Ishikawa (cell line): ENCODE data around the gene CHRM5.

Experiments used
- CEBPB ChIP-seq: IDR thresholded peaks from 2 replicates; pipeline ENCODE4 v1.6.1; 2012
- CREB1 ChIP-seq: IDR thresholded peaks from 2 replicates; pipeline ENCODE4 v1.6.1; 2012; ENCODE audit warnings: low read depth
- EGR1 ChIP-seq: IDR thresholded peaks from 2 replicates; pipeline ENCODE4 v1.6.1; 2012
- EP300 ChIP-seq: IDR thresholded peaks from 2 replicates; pipeline ENCODE4 v1.6.1; 2012; ENCODE audit warnings: borderline replicate concordance
- FOXM1 ChIP-seq: IDR thresholded peaks from 2 replicates; pipeline ENCODE4 v1.6.1; 2012; ENCODE audit warnings: low read depth, borderline replicate concordance
- NFIC ChIP-seq: IDR thresholded peaks from 2 replicates; pipeline ENCODE4 v1.6.1; 2012
- RAD21 ChIP-seq: IDR thresholded peaks from 2 replicates; pipeline ENCODE4 v1.6.1; 2012; ENCODE audit warnings: low read depth
- REST ChIP-seq: IDR thresholded peaks from 2 replicates; pipeline ENCODE4 v1.6.1; 2012; ENCODE audit warnings: low read depth, mild to moderate bottlenecking
- TAF1 ChIP-seq: IDR thresholded peaks from 2 replicates; pipeline ENCODE4 v1.6.1; 2012; ENCODE audit warnings: low read depth, mild to moderate bottlenecking
- TCF12 ChIP-seq: IDR thresholded peaks from 2 replicates; pipeline ENCODE4 v1.6.1; 2012; ENCODE audit warnings: low read depth
- TEAD4 ChIP-seq: IDR thresholded peaks from 2 replicates; pipeline ENCODE4 v1.6.1; 2012
- YY1 ChIP-seq: IDR thresholded peaks from 2 replicates; pipeline ENCODE4 v1.6.1; 2012; ENCODE audit warnings: low read depth
- ZBTB7A ChIP-seq: IDR thresholded peaks from 2 replicates; pipeline ENCODE4 v1.6.1; 2012; ENCODE audit warnings: low read depth
- TF ChIP-seq, protein P1 (sequence below): IDR thresholded peaks from 2 replicates; pipeline ENCODE4 v1.6.1; 2012
- TF ChIP-seq, protein P2 (sequence below): IDR thresholded peaks from 2 replicates; pipeline ENCODE4 v1.6.1; 2012

CHRM5 gene

GRCh38 chr15:33980159-33980558 lies 11.9 kb downstream of the CHRM5 start:
- TF ChIP-seq YY1 = no peak
- no peak for TF ChIP-seq EP300
- TF ChIP-seq RAD21 = no peak
- TF ChIP-seq, protein P1, sequence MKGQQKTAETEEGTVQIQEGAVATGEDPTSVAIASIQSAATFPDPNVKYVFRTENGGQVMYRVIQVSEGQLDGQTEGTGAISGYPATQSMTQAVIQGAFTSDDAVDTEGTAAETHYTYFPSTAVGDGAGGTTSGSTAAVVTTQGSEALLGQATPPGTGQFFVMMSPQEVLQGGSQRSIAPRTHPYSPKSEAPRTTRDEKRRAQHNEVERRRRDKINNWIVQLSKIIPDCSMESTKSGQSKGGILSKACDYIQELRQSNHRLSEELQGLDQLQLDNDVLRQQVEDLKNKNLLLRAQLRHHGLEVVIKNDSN = no peak
- TF ChIP-seq, protein P2, sequence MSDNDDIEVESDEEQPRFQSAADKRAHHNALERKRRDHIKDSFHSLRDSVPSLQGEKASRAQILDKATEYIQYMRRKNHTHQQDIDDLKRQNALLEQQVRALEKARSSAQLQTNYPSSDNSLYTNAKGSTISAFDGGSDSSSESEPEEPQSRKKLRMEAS = no peak
- no peak for TF ChIP-seq NFIC
- TF ChIP-seq CEBPB = no peak

DNA sequence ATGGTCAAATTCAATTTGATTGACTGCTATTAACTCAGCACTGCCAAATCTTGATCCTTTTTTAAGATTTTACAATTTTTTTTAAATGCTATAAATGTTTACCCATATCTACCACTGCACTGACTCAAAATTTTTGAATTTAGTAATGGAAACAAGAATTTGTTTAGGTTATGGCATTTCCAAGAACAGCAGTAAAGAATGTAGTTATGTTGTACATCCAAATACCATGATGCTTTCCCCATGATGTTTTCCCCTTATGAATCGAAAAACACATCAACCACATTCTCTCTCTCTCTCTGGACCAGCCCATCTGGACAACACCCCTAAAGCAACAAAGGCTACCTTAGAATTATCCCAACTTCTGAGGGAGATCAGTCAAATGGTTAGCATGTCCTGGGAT lies 14.2 kb downstream of the CHRM5 start:
- TF ChIP-seq, protein P2 = no peak
- TF ChIP-seq NFIC = no peak
- no peak for TF ChIP-seq CEBPB
- TF ChIP-seq FOXM1 = no peak
- TF ChIP-seq, protein P1 = no peak
- TF ChIP-seq EGR1 = no peak
- TF ChIP-seq EP300 = no peak
- TF ChIP-seq TCF12 = no peak
- TF ChIP-seq TEAD4 = no peak
- TF ChIP-seq YY1 = no peak
- no peak for TF ChIP-seq ZBTB7A

- TF ChIP-seq TEAD4 = peak; percentile 60
- TF ChIP-seq, protein P2 = no peak
Measured at GRCh38 chr15:33985287-33985686, 17.0 kb downstream of the CHRM5 start.

- TF ChIP-seq CEBPB (no peak), TEAD4 (no peak), TCF12 (no peak), CREB1 (no peak), YY1 (no peak), RAD21 (no peak), EGR1 (no peak), NFIC (no peak), TAF1 (no peak)
- TF ChIP-seq, protein P2 = no peak
Measured at GRCh38 chr15:33985751-33986150, 17.5 kb downstream of the CHRM5 start.

- no peak for TF ChIP-seq RAD21
- TF ChIP-seq EP300 = no peak
- TF ChIP-seq NFIC = no peak
- TF ChIP-seq CREB1 = no peak
- TF ChIP-seq TEAD4 = no peak
- TF ChIP-seq, protein P1 = no peak
- no peak for TF ChIP-seq FOXM1
- no peak for TF ChIP-seq TCF12
- no peak for TF ChIP-seq YY1
- no peak for TF ChIP-seq REST
- TF ChIP-seq EGR1 = no peak
- TF ChIP-seq ZBTB7A = no peak
- TF ChIP-seq TAF1 = no peak
Measured at GRCh38 chr15:33987444-33987843, 19.1 kb downstream of the CHRM5 start.

DNA sequence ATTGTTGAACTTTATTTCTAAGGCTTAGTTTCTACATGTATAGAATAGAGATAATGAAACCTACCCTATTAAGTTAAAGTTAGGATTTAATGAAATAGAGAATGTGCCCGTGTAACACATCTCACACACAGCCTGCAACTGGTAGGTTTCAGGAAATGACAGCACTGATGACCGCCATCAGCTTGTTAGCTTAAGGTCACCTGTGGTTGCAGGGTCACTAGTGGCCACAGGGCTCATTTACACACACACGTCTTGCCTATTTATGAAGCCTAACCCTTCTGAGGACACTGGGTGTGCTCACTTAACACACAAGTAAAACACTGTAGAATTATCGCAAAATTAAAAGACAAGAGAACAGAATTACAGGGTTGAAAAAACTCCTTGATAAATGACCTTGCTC lies 20.1 kb downstream of the CHRM5 start:
- no peak for TF ChIP-seq EP300
- TF ChIP-seq, protein P2 = no peak
- no peak for TF ChIP-seq RAD21
- no peak for TF ChIP-seq FOXM1
- no peak for TF ChIP-seq NFIC
- TF ChIP-seq EGR1 = no peak
- TF ChIP-seq YY1 = no peak
- TF ChIP-seq REST = no peak
- no peak for TF ChIP-seq TAF1
- no peak for TF ChIP-seq ZBTB7A
- TF ChIP-seq, protein P1 = no peak
- TF ChIP-seq CREB1 = no peak
- TF ChIP-seq TCF12 = no peak
- TF ChIP-seq TEAD4 = no peak
- no peak for TF ChIP-seq CEBPB
